GM19395 (cell line): ENCODE results near the gene PDLIM5.
A peak's percentile ranks its signal among the peaks of the same experiment; 100 is the strongest.
"Not testable (repeated sequence)": the region's sequence is repeated elsewhere in the genome, so short reads cannot be mapped to it uniquely, and the experiment has no call there.

Experiments
- ATAC-seq: cut with Tn5 transposase; IDR thresholded peaks from one replicate; pipeline ENCODE4 v1.9.1; 2021; ENCODE audit warnings: mild to moderate bottlenecking, moderate library complexity; ENCODE audit not compliant: unreplicated experiment

The PDLIM5 gene, protein sequence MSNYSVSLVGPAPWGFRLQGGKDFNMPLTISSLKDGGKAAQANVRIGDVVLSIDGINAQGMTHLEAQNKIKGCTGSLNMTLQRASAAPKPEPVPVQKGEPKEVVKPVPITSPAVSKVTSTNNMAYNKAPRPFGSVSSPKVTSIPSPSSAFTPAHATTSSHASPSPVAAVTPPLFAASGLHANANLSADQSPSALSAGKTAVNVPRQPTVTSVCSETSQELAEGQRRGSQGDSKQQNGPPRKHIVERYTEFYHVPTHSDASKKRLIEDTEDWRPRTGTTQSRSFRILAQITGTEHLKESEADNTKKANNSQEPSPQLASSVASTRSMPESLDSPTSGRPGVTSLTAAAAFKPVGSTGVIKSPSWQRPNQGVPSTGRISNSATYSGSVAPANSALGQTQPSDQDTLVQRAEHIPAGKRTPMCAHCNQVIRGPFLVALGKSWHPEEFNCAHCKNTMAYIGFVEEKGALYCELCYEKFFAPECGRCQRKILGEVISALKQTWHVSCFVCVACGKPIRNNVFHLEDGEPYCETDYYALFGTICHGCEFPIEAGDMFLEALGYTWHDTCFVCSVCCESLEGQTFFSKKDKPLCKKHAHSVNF

DNA sequence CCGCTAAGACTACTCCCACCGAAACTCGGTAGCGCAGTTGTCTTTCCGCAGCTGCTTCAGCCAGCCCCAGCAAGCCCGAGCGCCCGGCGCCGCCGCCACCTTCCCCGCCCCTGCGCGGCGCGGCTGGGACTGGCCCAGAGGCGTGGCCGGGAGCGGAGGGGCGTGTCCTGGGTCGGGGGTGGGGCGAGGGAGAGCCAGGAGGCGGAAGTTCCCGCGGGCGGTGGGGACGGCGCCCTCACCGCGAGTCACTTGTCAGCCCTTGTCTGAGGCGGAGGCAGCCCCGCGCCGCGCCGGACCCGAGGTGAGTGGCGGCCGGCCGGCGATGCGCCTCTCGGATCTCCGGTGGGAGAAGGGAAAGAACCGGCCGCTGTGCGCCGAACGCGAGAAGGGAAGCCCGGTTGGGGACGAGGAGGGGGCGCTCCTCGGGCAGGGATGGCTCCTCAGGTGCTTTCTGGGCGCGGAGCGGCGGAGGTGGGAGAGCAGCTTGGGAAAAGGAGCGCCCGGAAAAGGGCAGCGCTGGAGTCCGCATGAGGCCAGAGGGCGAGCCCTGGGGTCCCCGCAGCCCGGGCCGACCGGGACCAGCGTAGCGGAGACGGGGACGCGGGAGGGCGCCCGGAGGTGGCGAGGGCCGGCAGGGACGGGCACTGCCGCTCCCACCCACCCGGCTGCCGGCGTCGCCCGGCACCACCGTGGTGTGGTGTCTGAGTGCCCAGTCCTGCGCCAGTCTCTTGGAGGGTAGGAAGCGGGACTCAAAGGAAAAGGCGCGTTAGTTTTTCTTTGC, at the start of gene PDLIM5:
TSS of gene PDLIM5 (plus strand) at position 248 of the 781 bp plus-strand sequence. CDS start 3,347 bp downstream, outside the sequence.
- peak; percentile 89 for ATAC-seq

- not testable (repeated sequence) for ATAC-seq
Observed at GRCh38 chr4:94402439-94402838, 49.3 kb upstream of the PDLIM5 start.

- ATAC-seq = no peak
Observed at GRCh38 chr4:94403751-94404150, 48.0 kb upstream of the PDLIM5 start.

- ATAC-seq = peak; percentile 92
Observed at GRCh38 chr4:94406668-94407437, 44.9 kb upstream of the PDLIM5 start.

- no peak for ATAC-seq
Observed at GRCh38 chr4:94407846-94408245, 43.9 kb upstream of the PDLIM5 start.

DNA sequence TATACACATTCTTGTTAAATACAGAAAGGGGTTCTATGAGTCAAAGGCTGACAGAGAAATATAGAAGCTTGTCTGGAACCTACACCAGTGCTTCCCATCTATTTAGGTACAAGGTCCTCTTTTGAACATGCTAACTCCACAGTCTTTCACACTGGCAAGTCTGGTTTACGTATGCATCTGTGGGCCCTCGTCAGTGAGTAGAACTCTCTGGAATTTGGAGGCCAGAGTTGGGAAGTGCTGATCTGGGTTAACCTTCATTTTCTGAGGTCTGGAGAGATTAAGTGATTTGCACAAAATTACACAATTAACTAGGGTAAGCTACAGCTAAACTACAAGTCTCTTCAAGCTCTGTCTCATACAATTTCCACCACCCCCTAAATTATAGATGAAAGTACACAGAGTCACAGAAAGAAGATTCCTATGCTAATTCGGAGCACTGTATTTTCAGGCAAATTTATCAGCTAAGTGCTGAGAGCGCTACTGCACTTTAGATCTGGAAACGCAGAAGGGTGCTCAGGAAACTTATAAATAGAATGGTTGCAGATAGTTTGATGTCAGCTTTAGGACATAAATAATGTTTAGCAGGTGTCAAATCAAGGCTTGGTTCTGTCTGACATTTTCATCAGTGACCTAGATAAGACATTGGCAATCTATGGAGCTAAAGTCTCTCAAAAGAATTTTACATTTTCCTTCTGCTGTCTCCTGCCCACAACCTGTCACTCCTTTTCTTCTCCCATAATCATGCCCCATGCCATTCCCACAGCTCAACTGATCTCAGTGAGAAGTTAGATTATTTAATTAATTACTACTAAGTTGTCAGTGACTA, 43.0 kb upstream of the PDLIM5 start:
- no peak for ATAC-seq

DNA sequence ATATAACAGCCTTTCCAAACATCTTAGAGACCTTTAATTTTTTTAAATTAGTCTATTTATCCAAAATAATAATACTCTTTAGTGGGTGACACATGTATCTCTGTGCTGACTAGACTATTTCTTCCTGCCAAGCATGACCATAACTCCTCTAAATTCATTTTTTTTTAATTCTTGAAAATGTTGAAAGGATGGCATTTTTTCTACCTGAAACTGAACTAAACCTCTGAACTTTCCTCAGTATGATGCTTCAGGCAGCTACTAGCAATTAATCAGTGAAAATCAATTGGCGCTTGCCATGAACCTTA, 42.4 kb upstream of the PDLIM5 start:
- no peak for ATAC-seq

- ATAC-seq = no peak
Observed at GRCh38 chr4:94409962-94410361, 41.8 kb upstream of the PDLIM5 start.

DNA sequence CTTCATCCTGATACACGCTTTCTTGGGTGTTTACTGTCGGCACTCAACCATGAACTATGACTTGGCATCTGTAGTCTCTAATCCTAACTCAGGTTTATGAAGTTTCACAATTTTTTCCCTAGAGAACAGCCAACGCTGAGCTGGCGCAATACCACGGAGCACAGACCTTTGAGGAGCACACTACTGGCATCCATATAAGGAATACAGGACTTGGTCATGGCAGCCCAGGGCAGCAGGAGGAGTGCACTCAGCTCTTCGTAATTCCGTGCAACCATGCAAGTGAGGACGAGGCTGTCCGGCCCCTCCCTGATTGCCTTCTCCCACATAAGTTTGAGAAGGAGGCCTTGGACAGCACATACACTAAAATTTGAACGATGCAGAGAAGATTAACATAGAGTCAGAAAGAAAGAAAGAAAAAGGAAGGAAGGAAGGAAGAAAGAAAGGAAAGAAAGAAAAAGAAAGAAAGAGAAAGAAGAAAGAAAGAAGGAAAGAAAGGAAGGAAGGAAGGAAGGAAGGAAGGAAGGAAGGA, 41.0 kb upstream of the PDLIM5 start:
- ATAC-seq = no peak

- ATAC-seq = no peak
Observed at GRCh38 chr4:94411296-94411695, 40.4 kb upstream of the PDLIM5 start.

DNA sequence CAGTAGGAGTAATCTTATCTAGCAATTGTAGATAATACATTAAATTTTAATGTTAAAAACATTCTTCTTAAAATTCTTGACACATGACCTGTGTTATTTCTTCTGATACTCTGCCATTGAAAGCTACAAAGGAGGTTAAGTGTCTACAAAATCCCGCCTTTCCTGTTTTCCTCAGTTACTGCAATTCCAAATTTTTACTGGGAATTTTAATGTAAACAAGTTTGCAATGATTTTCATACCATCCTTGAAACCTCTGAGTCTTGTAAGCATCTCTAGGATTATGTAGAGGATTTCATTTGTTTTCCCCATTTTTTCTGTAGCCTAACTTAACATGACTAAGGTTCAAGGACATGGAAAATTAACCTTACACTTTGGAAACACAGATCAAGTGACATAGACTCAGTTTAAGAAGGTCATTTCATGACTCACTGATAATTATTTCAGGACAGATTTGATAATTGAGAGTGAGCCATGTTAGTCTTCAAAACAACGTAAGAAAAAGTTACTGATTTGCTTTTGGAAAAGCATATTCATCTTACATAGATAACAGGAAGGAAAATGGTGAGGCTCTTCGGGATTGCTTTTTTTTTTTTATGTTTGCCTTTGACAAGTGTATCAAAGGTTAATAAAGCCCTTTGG, 39.6 kb upstream of the PDLIM5 start:
- no peak for ATAC-seq

- ATAC-seq = no peak
Observed at GRCh38 chr4:94412658-94413038, 39.1 kb upstream of the PDLIM5 start.

DNA sequence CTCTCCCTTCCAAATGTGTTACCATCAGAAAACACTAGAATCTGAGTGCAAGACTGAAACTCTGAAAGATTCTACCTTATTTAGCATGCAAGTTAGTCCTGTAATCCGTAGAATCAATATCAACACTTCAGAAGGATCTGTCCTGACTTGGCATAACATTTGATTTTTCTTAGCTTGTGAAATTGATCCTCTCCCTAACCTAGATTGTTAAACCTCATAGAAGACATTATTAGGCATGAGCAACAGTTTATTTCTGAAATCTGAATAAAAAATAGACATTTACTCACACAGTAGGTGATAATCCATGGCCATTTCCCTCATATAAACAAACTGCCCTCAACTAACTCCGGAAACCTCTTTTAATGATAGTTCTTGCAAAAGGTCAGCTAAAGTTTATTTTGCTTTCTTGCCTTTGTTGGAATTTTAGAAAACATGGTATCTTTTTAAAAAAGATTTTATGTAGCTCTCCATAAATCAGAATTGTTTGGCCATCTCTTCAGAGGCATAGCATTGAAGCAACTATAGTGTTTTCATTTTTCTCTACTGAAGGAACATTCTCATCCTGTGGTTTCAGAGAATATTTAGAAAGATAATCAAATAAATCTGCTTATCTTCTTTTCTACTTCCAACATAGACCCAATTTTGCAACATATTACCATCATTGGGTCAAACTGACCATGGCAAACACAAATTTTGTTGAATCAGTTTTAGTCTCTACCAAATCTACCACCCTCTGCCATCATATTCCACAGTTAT, 38.5 kb upstream of the PDLIM5 start:
- no peak for ATAC-seq

- ATAC-seq = no peak
Observed at GRCh38 chr4:94414907-94415306, 36.8 kb upstream of the PDLIM5 start.

DNA sequence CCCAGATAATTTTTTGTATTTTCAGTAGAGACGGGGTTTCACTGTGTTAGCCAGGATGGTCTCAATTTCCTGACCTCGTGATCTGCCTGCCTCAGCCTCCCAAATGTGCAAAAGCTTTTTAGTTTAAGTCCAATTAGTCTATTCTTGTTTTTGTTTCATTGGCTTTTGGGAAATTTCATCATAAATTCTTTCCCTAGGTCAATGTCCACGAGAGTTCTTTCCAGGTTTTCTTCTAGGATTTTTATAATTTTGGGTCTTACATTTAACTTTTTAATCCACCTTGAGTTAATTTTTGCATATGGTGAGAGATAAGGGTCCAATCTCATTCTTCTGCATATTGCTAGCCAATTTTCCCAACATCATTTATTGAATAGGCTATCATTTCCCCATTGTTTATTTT, 36.3 kb upstream of the PDLIM5 start:
- ATAC-seq = no peak

DNA sequence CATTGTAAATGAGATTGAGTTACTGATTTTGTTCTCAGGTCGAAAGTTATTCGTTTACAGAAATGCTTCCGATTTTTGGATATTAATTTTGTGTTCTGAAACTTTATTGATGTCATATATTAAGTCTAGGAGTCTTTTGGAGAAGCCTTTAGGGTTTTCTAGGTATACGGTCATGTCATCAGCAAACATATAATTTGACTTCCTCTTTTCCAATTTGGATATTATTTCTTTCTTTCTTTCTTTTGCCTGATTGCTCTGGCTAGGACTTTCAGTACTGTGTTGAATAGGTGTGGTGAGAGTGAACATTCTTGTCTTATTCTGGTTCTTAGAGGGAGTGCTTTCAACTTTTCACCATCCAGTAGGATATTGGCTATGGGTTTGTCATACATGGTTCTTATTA, 35.4 kb upstream of the PDLIM5 start:
- no peak for ATAC-seq

DNA sequence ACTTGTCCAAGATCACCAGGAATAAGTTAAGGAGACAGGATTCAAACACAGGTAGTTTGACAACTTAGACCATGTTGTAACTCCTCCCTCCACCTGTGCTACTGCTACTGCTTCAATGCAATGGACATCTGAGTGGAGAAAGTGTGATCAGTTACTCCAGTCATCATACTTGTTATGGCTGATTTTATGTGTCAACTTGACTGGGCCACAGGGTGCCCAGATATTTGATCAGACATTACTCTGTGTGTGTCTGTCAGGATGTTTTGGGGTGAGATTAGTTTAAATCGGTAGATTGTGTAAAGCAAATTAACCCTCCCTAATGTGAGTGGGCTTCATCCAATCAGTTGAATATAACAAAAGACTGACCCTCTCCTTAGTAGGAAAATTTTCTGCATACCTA, 34.8 kb upstream of the PDLIM5 start:
- no peak for ATAC-seq

- ATAC-seq = no peak
Observed at GRCh38 chr4:94419549-94419948, 32.2 kb upstream of the PDLIM5 start.

DNA sequence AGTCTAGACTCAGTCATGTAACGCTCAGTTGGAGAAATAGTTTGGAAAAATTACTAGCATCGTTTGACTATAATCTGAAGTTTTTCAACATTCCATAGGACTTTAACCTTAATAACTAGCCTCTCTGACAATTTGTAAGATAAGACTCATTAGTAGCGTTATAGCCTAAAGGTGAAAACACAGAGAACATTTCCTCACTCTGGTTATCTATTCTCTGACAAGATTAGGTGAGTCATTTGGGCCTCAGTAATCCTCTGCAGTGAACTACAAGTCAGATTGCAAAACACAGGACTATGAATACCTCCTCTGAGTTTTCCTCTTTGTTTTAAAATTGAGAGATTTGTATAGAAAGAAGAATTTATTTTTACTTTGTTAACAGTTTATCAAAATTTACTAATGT, 31.8 kb upstream of the PDLIM5 start:
- ATAC-seq = no peak
